Astrocyte (in vitro differentiated cells and primary cell): ENCODE data around the gene WDR1. TPM values are rescaled to one million over a fixed set of nuclear protein-coding genes. Genes with fewer than 3 reads are reported as not detected.

ENCODE experiments used
- DNase-seq: peaks from one replicate; pipeline ENCODE4 v3.0.0-alpha.2; 2010; ENCODE audit warnings: low read depth
- FAIRE-seq: peaks from 2 replicates; lab custom pipeline; 2011; peaks lifted over from hg19 to GRCh38; lab: Jason Lieb, UNC
- H2AFZ ChIP-seq: 2 replicates; pipeline ENCODE4 v1.6.0; 2012; ENCODE audit warnings: low read depth, low read length, inconsistent platforms
- H3K27ac ChIP-seq: 2 replicates; pipeline ENCODE4 v1.5.1; 2011; ENCODE audit warnings: low read depth, low read length, inconsistent platforms
- H3K27me3 ChIP-seq: 2 replicates; pipeline ENCODE4 v1.6.0; 2011; ENCODE audit warnings: low read length, inconsistent platforms; ENCODE audit not compliant: insufficient read depth
- H3K36me3 ChIP-seq: 2 replicates; pipeline ENCODE4 v1.5.1; 2011; ENCODE audit warnings: low read length, inconsistent platforms; ENCODE audit not compliant: insufficient read depth
- H3K4me1 ChIP-seq: 2 replicates; pipeline ENCODE4 v1.5.1; 2011; ENCODE audit warnings: low read length, inconsistent platforms; ENCODE audit not compliant: insufficient read depth
- H3K4me2 ChIP-seq: 2 replicates; pipeline ENCODE4 v1.6.0; 2012; ENCODE audit warnings: low read length, inconsistent platforms
- H3K4me3 ChIP-seq: 2 replicates; pipeline ENCODE4 v1.5.1; 2011; ENCODE audit warnings: low read depth, mild to moderate bottlenecking, low read length, inconsistent platforms; ENCODE audit not compliant: insufficient read depth
- H3K79me2 ChIP-seq: 2 replicates; pipeline ENCODE4 v1.6.0; 2012; ENCODE audit warnings: mild to moderate bottlenecking, low read length, inconsistent platforms; ENCODE audit not compliant: insufficient read depth
- H3K9ac ChIP-seq: 2 replicates; pipeline ENCODE4 v1.6.0; 2012; ENCODE audit warnings: mild to moderate bottlenecking, low read length, inconsistent platforms
- H3K9me3 ChIP-seq: 2 replicates; pipeline ENCODE4 v1.5.1; 2012; ENCODE audit warnings: low read depth, mild to moderate bottlenecking, low read length, inconsistent platforms; ENCODE audit not compliant: insufficient read depth
- H4K20me1 ChIP-seq: 2 replicates; pipeline ENCODE4 v1.6.0; 2012; ENCODE audit warnings: low read length, inconsistent platforms; ENCODE audit not compliant: insufficient read depth
- H3K27ac Mint-ChIP-seq: one replicate; pipeline ENCODE4 v1.8.0; 2021; ENCODE audit warnings: mild to moderate bottlenecking, mixed read lengths; ENCODE audit not compliant: unreplicated experiment
- H3K27me3 Mint-ChIP-seq: one replicate; pipeline ENCODE4 v1.8.0; 2021; ENCODE audit warnings: low read depth, mixed read lengths; ENCODE audit not compliant: unreplicated experiment
- H3K36me3 Mint-ChIP-seq: one replicate; pipeline ENCODE4 v1.8.0; 2021; ENCODE audit warnings: low read depth, mixed read lengths; ENCODE audit not compliant: unreplicated experiment
- H3K4me1 Mint-ChIP-seq: one replicate; pipeline ENCODE4 v1.8.0; 2021; ENCODE audit warnings: low read depth, mixed read lengths; ENCODE audit not compliant: unreplicated experiment
- H3K4me3 Mint-ChIP-seq: one replicate; pipeline ENCODE4 v1.8.0; 2021; ENCODE audit warnings: mild to moderate bottlenecking, moderate library complexity, mixed read lengths; ENCODE audit not compliant: unreplicated experiment
- H3K9me3 Mint-ChIP-seq: one replicate; pipeline ENCODE4 v1.8.0; 2021; ENCODE audit warnings: mild to moderate bottlenecking, mixed read lengths; ENCODE audit not compliant: unreplicated experiment
- EZH2 ChIP-seq: IDR thresholded peaks from 2 replicates; pipeline ENCODE4 v1.6.1; 2012; ENCODE audit warnings: mild to moderate bottlenecking, low read length, inconsistent platforms; ENCODE audit not compliant: insufficient read depth
- total RNA-seq: library from RNA; stranded (reverse); gene quantifications from 2 replicates; pipeline ENCODE4 v1.2.1, GENCODE V29; 2021
- TF ChIP-seq, protein P1 (sequence below): IDR thresholded peaks from 2 replicates; pipeline ENCODE4 v1.5.1; 2011; ENCODE audit warnings: low read depth, mild to moderate bottlenecking, inconsistent platforms, low read length, moderate library complexity; ENCODE audit not compliant: insufficient read depth

WDR1 gene
- total RNA-seq, 1 donor from 2014 or later: 620 TPM

DNA sequence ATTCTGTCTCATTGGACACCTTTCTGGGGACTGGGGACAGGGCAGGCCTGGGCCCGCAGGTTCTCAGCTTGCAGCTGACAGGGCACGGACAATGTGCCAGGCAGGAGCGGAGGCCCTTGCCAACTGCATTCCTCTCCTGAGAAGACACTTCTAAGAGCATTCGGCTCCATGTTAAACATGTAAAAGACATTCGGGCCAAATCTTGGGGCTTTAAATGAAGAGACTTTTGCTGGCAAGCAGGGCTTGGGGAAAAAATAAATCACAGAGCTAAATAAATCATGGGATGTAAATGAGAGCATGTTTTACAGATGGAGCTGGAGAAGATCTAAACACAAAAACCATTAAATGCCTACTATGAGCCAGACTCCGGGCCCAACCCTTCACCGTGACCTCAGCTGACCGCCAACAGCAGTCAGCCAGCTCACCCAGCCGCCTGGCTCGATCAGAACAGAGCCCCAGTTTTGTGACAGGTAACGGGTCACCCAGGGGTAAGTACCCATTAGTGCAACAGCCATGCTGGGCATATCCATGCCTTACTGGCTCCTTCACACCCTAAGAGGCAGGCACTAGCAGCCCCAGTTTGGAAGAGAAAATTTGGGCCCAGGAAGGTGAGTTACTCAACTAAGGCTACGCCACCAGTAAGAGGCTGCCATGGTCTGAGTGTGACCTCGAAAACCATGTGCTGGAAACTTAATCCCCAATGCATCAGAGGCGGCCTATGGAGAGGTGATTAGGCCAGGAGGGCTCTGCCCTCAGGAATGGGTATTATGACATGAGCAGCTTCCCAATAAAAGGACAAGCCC, 14.7 kb downstream of the WDR1 start:
- Mint-ChIP-seq H3K27me3 (no peaks in the 10 kb centered on the region), H3K27ac (peak overlapping the region; percentile 10), H3K36me3 (peaks cover 36% of the 10 kb centered on the region), H3K9me3 (no peaks in the 10 kb centered on the region), H3K4me3 (peak overlapping the region; percentile 47), H3K4me1 (peaks cover 77% of the 10 kb centered on the region)
- Histone ChIP-seq H2AFZ (no peak overlapping the region), H3K79me2 (peaks cover 97% of the 10 kb centered on the region), H3K9me3 (no peaks in the 10 kb centered on the region), H4K20me1 (peaks cover 96% of the 10 kb centered on the region), H3K36me3 (peaks cover 58% of the 10 kb centered on the region), H3K4me1 (peaks cover 78% of the 10 kb centered on the region), H3K27ac (no peak overlapping the region), H3K27me3 (no peaks in the 10 kb centered on the region), H3K4me2 (peak overlapping the region; percentile 12), H3K9ac (no peak overlapping the region), H3K4me3 (no peak overlapping the region)
- TF ChIP-seq, protein P1, sequence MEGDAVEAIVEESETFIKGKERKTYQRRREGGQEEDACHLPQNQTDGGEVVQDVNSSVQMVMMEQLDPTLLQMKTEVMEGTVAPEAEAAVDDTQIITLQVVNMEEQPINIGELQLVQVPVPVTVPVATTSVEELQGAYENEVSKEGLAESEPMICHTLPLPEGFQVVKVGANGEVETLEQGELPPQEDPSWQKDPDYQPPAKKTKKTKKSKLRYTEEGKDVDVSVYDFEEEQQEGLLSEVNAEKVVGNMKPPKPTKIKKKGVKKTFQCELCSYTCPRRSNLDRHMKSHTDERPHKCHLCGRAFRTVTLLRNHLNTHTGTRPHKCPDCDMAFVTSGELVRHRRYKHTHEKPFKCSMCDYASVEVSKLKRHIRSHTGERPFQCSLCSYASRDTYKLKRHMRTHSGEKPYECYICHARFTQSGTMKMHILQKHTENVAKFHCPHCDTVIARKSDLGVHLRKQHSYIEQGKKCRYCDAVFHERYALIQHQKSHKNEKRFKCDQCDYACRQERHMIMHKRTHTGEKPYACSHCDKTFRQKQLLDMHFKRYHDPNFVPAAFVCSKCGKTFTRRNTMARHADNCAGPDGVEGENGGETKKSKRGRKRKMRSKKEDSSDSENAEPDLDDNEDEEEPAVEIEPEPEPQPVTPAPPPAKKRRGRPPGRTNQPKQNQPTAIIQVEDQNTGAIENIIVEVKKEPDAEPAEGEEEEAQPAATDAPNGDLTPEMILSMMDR: no peak
- no peak for TF ChIP-seq EZH2
- FAIRE-seq (no peak), DNase-seq (no peak)

DNA sequence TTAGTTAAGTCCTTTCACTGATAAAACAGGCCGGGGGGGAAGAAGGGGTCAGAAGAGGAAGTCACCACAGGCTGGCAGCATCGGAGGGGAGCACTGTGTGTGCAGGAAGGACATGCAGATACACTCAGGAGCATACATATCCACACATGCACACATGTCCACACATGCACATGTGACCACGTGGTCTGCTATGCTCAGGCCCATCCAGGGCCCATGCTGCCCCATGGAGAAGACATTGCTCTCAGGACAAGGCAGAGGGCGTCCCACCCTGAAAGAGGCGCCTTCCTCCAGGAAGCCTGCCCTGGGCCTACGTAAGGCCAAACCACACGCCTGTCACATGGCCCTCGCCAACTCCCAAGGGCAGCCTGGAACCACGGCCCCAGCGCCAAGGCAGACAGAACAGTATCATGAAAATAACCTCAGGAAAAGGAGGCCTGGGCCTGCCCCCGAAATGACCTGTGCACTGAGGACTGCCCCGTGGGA, 15.8 kb downstream of the WDR1 start:
- H4K20me1 ChIP-seq: peaks cover 99% of the 10 kb centered on the region
- H3K9me3 Mint-ChIP-seq: no peaks in the 10 kb centered on the region
- no peak overlapping the region for H3K9ac ChIP-seq
- H3K4me1 ChIP-seq: peaks cover 82% of the 10 kb centered on the region
- no peaks in the 10 kb centered on the region for H3K27me3 ChIP-seq
- DNase-seq: no peak
- no peak overlapping the region for H3K4me2 ChIP-seq
- H3K9me3 ChIP-seq: no peaks in the 10 kb centered on the region
- H3K4me1 Mint-ChIP-seq: peaks cover 78% of the 10 kb centered on the region
- H3K79me2 ChIP-seq: peaks cover 92% of the 10 kb centered on the region
- TF ChIP-seq, protein P1: no peak
- TF ChIP-seq EZH2: no peak
- H3K36me3 Mint-ChIP-seq: peaks cover 39% of the 10 kb centered on the region
- FAIRE-seq: no peak
- no peak overlapping the region for H3K27ac ChIP-seq
- no peak overlapping the region for H3K4me3 Mint-ChIP-seq
- no peak overlapping the region for H3K4me3 ChIP-seq
- no peak overlapping the region for H2AFZ ChIP-seq
- no peaks in the 10 kb centered on the region for H3K27me3 Mint-ChIP-seq
- peaks cover 58% of the 10 kb centered on the region for H3K36me3 ChIP-seq
- peak overlapping the region; percentile 41 for H3K27ac Mint-ChIP-seq
